ENCODE measurements around the gene DZIP3.

DNA sequence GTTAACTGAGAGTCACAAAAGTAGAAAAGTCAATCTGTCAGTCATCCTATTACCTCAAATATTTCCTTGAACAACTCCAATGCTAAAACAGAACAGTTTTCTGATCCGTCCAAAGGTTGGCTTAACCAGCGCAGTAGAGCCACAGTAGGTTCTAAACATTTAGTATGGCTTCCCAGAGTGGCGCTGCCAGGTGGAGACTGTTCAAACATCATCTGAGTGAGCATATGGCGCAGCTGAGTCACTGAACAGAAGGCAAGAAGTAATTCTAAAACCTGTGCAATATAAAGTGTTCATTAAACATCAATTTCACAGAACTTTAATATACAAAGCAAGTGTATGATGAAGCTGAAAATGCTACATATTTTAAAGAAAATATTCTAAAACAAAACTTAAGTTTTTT, 20.2 kb upstream of the DZIP3 start:
- TF ChIP-seq, protein P1, sequence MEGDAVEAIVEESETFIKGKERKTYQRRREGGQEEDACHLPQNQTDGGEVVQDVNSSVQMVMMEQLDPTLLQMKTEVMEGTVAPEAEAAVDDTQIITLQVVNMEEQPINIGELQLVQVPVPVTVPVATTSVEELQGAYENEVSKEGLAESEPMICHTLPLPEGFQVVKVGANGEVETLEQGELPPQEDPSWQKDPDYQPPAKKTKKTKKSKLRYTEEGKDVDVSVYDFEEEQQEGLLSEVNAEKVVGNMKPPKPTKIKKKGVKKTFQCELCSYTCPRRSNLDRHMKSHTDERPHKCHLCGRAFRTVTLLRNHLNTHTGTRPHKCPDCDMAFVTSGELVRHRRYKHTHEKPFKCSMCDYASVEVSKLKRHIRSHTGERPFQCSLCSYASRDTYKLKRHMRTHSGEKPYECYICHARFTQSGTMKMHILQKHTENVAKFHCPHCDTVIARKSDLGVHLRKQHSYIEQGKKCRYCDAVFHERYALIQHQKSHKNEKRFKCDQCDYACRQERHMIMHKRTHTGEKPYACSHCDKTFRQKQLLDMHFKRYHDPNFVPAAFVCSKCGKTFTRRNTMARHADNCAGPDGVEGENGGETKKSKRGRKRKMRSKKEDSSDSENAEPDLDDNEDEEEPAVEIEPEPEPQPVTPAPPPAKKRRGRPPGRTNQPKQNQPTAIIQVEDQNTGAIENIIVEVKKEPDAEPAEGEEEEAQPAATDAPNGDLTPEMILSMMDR (IDR thresholded peaks at IDR 0.05): no peak
- TF ChIP-seq POLR2A (IDR thresholded peaks at IDR 0.05): no peak

Data from body of pancreas (tissue), 4 donors.